Measurements from ENCODE around the gene RNF4. TPM values are rescaled to one million over a fixed set of nuclear protein-coding genes. Genes with fewer than 3 reads are reported as not detected.

Gene RNF4
- total RNA-seq, 1 experiment from 2014 or later, result 92.0 TPM

GRCh38 chr4:2446656-2447564, 22.0 kb upstream of the RNF4 start:
- H2AFZ ChIP-seq (ENCODE audit: low read length), result no peak overlapping the region
- Mint-ChIP-seq H3K4me1 (peaks cover 0 to 4% of the 10 kb centered on the region in 2 experiments; a peak in 3 of 4 replicates), H3K27ac (no peak overlapping the region), H3K27me3 (ENCODE audit: low read depth) (peaks cover 5% of the 10 kb centered on the region), H3K4me3 (no peak overlapping the region), H3K9me3 (no peaks in the 10 kb centered on the region), H3K36me3 (ENCODE audit: insufficient read depth in 1 of 3, low read depth in 3 of 3) (no peaks in the 10 kb centered on the region)
- TF ChIP-seq, protein P1, sequence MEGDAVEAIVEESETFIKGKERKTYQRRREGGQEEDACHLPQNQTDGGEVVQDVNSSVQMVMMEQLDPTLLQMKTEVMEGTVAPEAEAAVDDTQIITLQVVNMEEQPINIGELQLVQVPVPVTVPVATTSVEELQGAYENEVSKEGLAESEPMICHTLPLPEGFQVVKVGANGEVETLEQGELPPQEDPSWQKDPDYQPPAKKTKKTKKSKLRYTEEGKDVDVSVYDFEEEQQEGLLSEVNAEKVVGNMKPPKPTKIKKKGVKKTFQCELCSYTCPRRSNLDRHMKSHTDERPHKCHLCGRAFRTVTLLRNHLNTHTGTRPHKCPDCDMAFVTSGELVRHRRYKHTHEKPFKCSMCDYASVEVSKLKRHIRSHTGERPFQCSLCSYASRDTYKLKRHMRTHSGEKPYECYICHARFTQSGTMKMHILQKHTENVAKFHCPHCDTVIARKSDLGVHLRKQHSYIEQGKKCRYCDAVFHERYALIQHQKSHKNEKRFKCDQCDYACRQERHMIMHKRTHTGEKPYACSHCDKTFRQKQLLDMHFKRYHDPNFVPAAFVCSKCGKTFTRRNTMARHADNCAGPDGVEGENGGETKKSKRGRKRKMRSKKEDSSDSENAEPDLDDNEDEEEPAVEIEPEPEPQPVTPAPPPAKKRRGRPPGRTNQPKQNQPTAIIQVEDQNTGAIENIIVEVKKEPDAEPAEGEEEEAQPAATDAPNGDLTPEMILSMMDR (conservative IDR thresholded peaks at IDR 0.05), result no peak
- no peak overlapping the region for H4K8ac ChIP-seq (replicated peaks; ENCODE audit: insufficient read length, low read depth, low read length)
- no peaks in the 10 kb centered on the region for H3K79me2 ChIP-seq (ENCODE audit: insufficient read depth, low read length)
- H2BK5ac ChIP-seq (ENCODE audit: insufficient read length, low read length), result no peak overlapping the region
- no peak overlapping the region for H2BK12ac ChIP-seq (ENCODE audit: insufficient read length, low read depth, low read length)
- no peak overlapping the region for H3K4ac ChIP-seq (ENCODE audit: low read depth, low read length)
- H3K56ac ChIP-seq (ENCODE audit: insufficient read length, low read depth, low read length), result no peak overlapping the region
- H3K79me1 ChIP-seq (ENCODE audit: insufficient read depth, low read depth, low read length, poor library complexity, severe bottlenecking), result no peaks in the 10 kb centered on the region
- no peak overlapping the region for H3K9ac ChIP-seq (ENCODE audit: extremely low read depth, insufficient read length, low read length)
- no peak overlapping the region for H3K23ac ChIP-seq (ENCODE audit: insufficient read length, low read depth, low read length)
- H3K23me2 ChIP-seq (ENCODE audit: insufficient read length, low read depth, low read length, poor library complexity, severe bottlenecking), result no peaks in the 10 kb centered on the region
- H3T11ph ChIP-seq (ENCODE audit: low read length), result no peak overlapping the region
- H3K9me3 ChIP-seq (ENCODE audit: control insufficient read depth, low read depth, low read length), result no peaks in the 10 kb centered on the region
- no peak overlapping the region for H3K18ac ChIP-seq (ENCODE audit: insufficient read length, low read depth, low read length)
- no peaks in the 10 kb centered on the region for H3K27me3 ChIP-seq (ENCODE audit: insufficient read depth, low read length)
- no peak overlapping the region for H2BK120ac ChIP-seq (ENCODE audit: low read depth, low read length, poor library complexity, severe bottlenecking)
- no peak overlapping the region for H3K27ac ChIP-seq (ENCODE audit: insufficient read length, low read depth, low read length)
- no peaks in the 10 kb centered on the region for H4K20me1 ChIP-seq (ENCODE audit: control insufficient read depth, insufficient read depth, insufficient read length)
- no peaks in the 10 kb centered on the region; the same call in 1 of the 2 replicates for H3K4me1 ChIP-seq (ENCODE audit: insufficient read depth, low read length)
- no peak overlapping the region for H2BK15ac ChIP-seq (ENCODE audit: low read depth, low read length)
- WGBS (ENCODE audit: extremely low coverage, insufficient read length, low lambda C conversion rate), result 100% methylated on average over 2 of the region's 3 CpGs
- H4K5ac ChIP-seq (ENCODE audit: insufficient read length, low read depth, low read length), result no peak overlapping the region
- H3K14ac ChIP-seq (ENCODE audit: insufficient read depth, low read length), result no peak overlapping the region
- H2AK5ac ChIP-seq (ENCODE audit: insufficient read length, low read length), result no peak overlapping the region
- no peak overlapping the region for H2BK20ac ChIP-seq (ENCODE audit: low read depth, low read length, poor library complexity, severe bottlenecking)
- no peak overlapping the region for H4K91ac ChIP-seq (ENCODE audit: insufficient read length, low read depth, low read length)
- no peak overlapping the region for H3K4me2 ChIP-seq (ENCODE audit: insufficient read depth, insufficient read length, low read length)
- no peak for DNase-seq
